Measurements from ENCODE around the gene CTNNA3. TPM values are rescaled to one million over a fixed set of nuclear protein-coding genes. Genes with fewer than 3 reads are reported as not detected.

The CTNNA3 gene
- total and polyA plus RNA-seq, 4 donors: 0.16 to 2.4 (median 1.4) TPM

DNA sequence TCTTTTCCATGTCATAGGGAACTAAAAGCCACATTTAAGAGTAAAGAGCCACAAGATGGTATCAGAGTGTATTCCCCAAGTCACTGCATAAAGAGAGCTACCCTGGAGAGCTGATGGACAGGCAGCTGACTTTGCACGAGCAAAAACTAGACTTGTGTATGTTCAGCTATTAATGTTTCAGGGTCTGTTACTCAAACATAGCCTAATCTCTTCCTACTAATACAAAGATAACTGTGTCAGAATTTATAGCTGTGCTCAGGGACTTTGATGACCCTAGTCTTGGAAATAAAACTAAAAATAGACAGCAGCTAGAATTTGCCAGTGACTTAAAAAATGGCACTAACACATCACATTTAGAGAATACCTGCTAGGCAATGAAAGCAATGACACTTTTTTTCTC, 815.7 kb downstream of the CTNNA3 start:
- Histone ChIP-seq H3K27ac (ENCODE audit: low read depth in 1 of 2, low read length in 2 of 2) (no peak overlapping the region), H3K9ac (ENCODE audit: low read depth in 1 of 2, low read length in 2 of 2) (no peak overlapping the region), H3K36me3 (ENCODE audit: control insufficient read depth in 4 of 4, insufficient read depth in 3 of 4, low read depth in 1 of 4, low read length in 3 of 4) (no peaks in the 10 kb centered on the region), H3K9me3 (ENCODE audit: control insufficient read depth in 4 of 4, low read length in 3 of 4) (no peaks in the 10 kb centered on the region), H3K4me3 (ENCODE audit: low read depth in 1 of 3, low read length in 3 of 3) (no peak overlapping the region), H3K27me3 (ENCODE audit: control insufficient read depth in 4 of 4, insufficient read depth in 4 of 4, low read length in 3 of 4) (no peaks in the 10 kb centered on the region), H3K4me1 (ENCODE audit: control insufficient read depth in 4 of 4, insufficient read depth in 4 of 4, low read length in 3 of 4) (no peaks in the 10 kb centered on the region)
- no peak for DNase-seq (ENCODE audit: low spot score)
- TF ChIP-seq CTCF (IDR thresholded peaks at IDR 0.05; ENCODE audit: low read depth, low read length, missing input control) (no peak), RXRA (IDR thresholded peaks at IDR 0.05) (no peak), GABPA (IDR thresholded peaks at IDR 0.05 in 1 of 2, conservative IDR thresholded peaks at IDR 0.05 in 1 of 2) (no peak)
- WGBS: 63% methylated on average over 1 of the region's 1 CpG

DNA sequence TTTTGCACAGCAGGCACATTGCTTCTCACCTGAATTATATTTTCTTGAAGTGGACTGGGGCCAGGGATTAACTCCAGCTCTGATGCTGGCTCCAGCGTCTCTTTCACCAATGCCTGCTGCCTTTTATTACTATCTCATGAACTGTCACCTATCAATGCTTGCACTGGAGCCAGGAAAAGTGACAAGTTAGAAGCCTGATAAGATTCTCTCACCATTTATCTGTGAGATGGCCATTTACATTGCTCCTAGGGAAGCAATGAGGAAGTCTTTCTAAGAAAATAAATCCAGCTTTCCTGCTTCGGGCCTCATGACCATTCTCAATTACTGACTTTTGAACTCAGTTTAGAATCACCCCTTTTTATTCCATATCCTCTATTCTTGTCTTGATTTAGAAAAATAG, 818.6 kb downstream of the CTNNA3 start:
- Histone ChIP-seq H3K36me3 (ENCODE audit: control insufficient read depth in 4 of 4, insufficient read depth in 3 of 4, low read depth in 1 of 4, low read length in 3 of 4) (no peaks in the 10 kb centered on the region), H3K27ac (ENCODE audit: low read depth in 1 of 2, low read length in 2 of 2) (no peak overlapping the region), H3K4me1 (ENCODE audit: control insufficient read depth in 4 of 4, insufficient read depth in 4 of 4, low read length in 3 of 4) (no peaks in the 10 kb centered on the region), H3K9ac (ENCODE audit: low read depth in 1 of 2, low read length in 2 of 2) (no peak overlapping the region), H3K27me3 (ENCODE audit: control insufficient read depth in 4 of 4, insufficient read depth in 4 of 4, low read length in 3 of 4) (no peaks in the 10 kb centered on the region), H3K4me3 (ENCODE audit: low read depth in 1 of 3, low read length in 3 of 3) (no peak overlapping the region), H3K9me3 (ENCODE audit: control insufficient read depth in 4 of 4, low read length in 3 of 4) (no peaks in the 10 kb centered on the region)
- DNase-seq (ENCODE audit: low spot score): no peak
- TF ChIP-seq NR2F2 (IDR thresholded peaks at IDR 0.05) (no peak), SP1 (IDR thresholded peaks at IDR 0.05) (no peak), MAX (IDR thresholded peaks at IDR 0.05) (no peak), GABPA (IDR thresholded peaks at IDR 0.05 in 1 of 2, conservative IDR thresholded peaks at IDR 0.05 in 1 of 2) (no peak), JUND (IDR thresholded peaks at IDR 0.05) (no peak), FOXA1 (IDR thresholded peaks at IDR 0.05) (no peak), HNF4G (IDR thresholded peaks at IDR 0.05) (no peak), RXRA (IDR thresholded peaks at IDR 0.05) (no peak), RAD21 (IDR thresholded peaks at IDR 0.05) (no peak)
- TF ChIP-seq, protein P1, sequence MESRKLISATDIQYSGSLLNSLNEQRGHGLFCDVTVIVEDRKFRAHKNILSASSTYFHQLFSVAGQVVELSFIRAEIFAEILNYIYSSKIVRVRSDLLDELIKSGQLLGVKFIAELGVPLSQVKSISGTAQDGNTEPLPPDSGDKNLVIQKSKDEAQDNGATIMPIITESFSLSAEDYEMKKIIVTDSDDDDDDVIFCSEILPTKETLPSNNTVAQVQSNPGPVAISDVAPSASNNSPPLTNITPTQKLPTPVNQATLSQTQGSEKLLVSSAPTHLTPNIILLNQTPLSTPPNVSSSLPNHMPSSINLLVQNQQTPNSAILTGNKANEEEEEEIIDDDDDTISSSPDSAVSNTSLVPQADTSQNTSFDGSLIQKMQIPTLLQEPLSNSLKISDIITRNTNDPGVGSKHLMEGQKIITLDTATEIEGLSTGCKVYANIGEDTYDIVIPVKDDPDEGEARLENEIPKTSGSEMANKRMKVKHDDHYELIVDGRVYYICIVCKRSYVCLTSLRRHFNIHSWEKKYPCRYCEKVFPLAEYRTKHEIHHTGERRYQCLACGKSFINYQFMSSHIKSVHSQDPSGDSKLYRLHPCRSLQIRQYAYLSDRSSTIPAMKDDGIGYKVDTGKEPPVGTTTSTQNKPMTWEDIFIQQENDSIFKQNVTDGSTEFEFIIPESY (IDR thresholded peaks at IDR 0.05): no peak
- TF ChIP-seq, protein P2, sequence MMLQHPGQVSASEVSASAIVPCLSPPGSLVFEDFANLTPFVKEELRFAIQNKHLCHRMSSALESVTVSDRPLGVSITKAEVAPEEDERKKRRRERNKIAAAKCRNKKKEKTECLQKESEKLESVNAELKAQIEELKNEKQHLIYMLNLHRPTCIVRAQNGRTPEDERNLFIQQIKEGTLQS (IDR thresholded peaks at IDR 0.05): no peak
- 63% methylated on average over 2 of the region's 2 CpGs for WGBS

DNA sequence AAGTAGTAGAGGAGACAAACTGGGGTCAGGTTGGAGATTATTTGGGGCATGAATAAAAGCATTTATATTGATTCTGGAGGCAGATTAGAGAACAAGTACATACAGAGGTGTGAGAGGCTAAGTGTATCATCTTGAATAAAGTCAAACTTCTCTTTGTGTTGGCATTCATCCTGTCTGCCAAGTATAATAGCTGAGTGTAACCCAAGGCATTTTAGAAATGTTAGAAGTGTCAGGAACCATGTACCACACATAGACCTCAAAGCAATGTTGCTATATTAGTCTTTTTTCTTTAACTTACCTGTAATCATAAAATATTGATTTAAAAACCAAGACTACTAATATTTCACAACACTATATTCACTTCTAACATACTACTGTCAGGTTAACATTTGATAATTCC, 826.4 kb downstream of the CTNNA3 start:
- H3K9me3 ChIP-seq (ENCODE audit: control insufficient read depth in 4 of 4, low read length in 3 of 4): no peaks in the 10 kb centered on the region
- H3K9ac ChIP-seq (ENCODE audit: low read depth in 1 of 2, low read length in 2 of 2): no peak overlapping the region
- no peak overlapping the region for H3K27ac ChIP-seq (ENCODE audit: low read depth in 1 of 2, low read length in 2 of 2)
- no peak overlapping the region for H3K4me3 ChIP-seq (ENCODE audit: low read depth in 1 of 3, low read length in 3 of 3)
- TF ChIP-seq FOXA1 (IDR thresholded peaks at IDR 0.05) (no peak), REST (IDR thresholded peaks at IDR 0.05) (no peak), TAF1 (conservative IDR thresholded peaks at IDR 0.05) (no peak), HNF4G (IDR thresholded peaks at IDR 0.05) (no peak), HNF4A (conservative IDR thresholded peaks at IDR 0.05) (no peak), GABPA (IDR thresholded peaks at IDR 0.05 in 1 of 2, conservative IDR thresholded peaks at IDR 0.05 in 1 of 2) (no peak), RXRA (IDR thresholded peaks at IDR 0.05) (no peak), FOXA2 (IDR thresholded peaks at IDR 0.05) (no peak)
- TF ChIP-seq, protein P1 (IDR thresholded peaks at IDR 0.05): no peak
- no peaks in the 10 kb centered on the region for H3K27me3 ChIP-seq (ENCODE audit: control insufficient read depth in 4 of 4, insufficient read depth in 4 of 4, low read length in 3 of 4)
- DNase-seq (ENCODE audit: low spot score): no peak
- H3K4me1 ChIP-seq (ENCODE audit: control insufficient read depth in 4 of 4, insufficient read depth in 4 of 4, low read length in 3 of 4): no peaks in the 10 kb centered on the region
- no peaks in the 10 kb centered on the region for H3K36me3 ChIP-seq (ENCODE audit: control insufficient read depth in 4 of 4, insufficient read depth in 3 of 4, low read depth in 1 of 4, low read length in 3 of 4)
